ENCODE data around the gene MED28. TPM values are rescaled to one million over a fixed set of nuclear protein-coding genes. Genes with fewer than 3 reads are reported as not detected.

The MED28 gene
- 28.3 and 28.5 TPM in 2 replicates for total RNA-seq

GRCh38 chr4:17614416-17615299, at the start of gene MED28:
TSS of gene MED28 (plus strand) at chr4:17614641. CDS start at chr4:17614655, 14 bp downstream.

DNA sequence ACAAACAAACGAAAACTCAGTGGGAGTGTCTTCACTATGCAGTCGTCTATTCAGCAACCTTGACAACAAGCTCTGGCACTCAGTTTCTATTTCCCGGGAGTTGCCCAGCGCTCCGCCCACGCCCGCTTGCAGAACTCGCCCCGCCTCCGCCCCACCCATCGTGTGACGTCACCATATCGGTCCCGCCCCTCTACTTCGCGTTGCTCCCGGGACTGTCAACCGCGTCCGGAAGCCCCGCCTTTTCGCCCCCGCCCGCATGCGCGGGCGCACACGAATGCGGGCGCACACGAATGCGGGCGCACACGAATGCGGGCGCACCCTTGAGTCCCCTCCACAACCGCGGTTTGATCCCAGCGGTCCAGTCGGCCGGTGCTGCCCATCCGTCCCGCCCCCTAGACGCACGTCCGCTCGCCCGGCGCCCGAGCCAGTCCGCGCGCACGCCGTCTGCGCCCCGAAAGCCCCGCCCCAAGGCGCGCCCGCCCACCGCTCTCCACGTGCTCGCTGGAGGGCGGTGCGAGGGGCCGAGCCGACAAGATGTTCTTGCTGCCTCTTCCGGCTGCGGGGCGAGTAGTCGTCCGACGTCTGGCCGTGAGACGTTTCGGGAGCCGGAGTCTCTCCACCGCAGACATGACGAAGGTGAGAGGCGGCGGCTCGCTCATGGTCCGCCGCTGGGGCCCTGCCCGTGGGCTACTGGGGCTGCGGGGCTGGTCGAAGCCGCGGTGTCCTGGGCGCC, 37.3 kb upstream of the MED28 start, which contains the start of gene LAP3:
LAP3 (plus strand) TSS at position 267 of the 733 bp plus-strand sequence; CDS start at position 535, 268 bp downstream.

Other genes with a start within 250 kb of the MED28 start
- gene QDPR, start 102.6 kb upstream of the MED28 start, total RNA-seq, result 14.4 and 18.7 TPM in 2 replicates
- gene CLRN2, start 99.5 kb upstream of the MED28 start, total RNA-seq, result not detected in 2 replicates
- 75.6 and 93.3 TPM in 2 replicates for gene LAP3, start 37.4 kb upstream of the MED28 start, total RNA-seq
- gene FAM184B, start 167.0 kb downstream of the MED28 start, total RNA-seq, result not detected in 2 replicates
- gene DCAF16, start 196.1 kb downstream of the MED28 start, total RNA-seq, result 21.7 and 23.8 TPM in 2 replicates
- 4.3 and 5.8 TPM in 2 replicates for gene NCAPG, start 196.3 kb downstream of the MED28 start, total RNA-seq